A375 (cell line): ENCODE data around the gene NUDT21. TPM values are rescaled to one million over a fixed set of nuclear protein-coding genes. Genes with fewer than 3 reads are reported as not detected.

Experiments
- total RNA-seq: library from RNA; depleted of rRNA; stranded (reverse); fragments of >200 nt; shearing (Covaris generic); gene quantifications from 2 replicates; pipeline ENCODE4 v1.2.3, GENCODE V29; 2014; rRNA removed

NUDT21 gene
- 150 and 229 TPM in 2 replicates for total RNA-seq

GRCh38 chr16:56450986-56451752 is at the start of gene NUDT21, which contains the start of gene OGFOD1:
Gene NUDT21, minus strand, starts transcription at chr16:56451332. Its CDS starts 130 bp downstream, at chr16:56451202.
Gene OGFOD1, plus strand, starts transcription at chr16:56451554. Its CDS starts 59 bp downstream, at chr16:56451613.

GRCh38 chr16:56425439-56425832 is 25.7 kb downstream of the NUDT21 start, which contains the start of gene AMFR:
Gene AMFR, minus strand, starts transcription at chr16:56425545. Its CDS starts 218 bp downstream, at chr16:56425327.

Other genes with a start within 250 kb of the NUDT21 start
- gene AMFR, start 25.8 kb downstream of the NUDT21 start, total RNA-seq, result 113 and 124 TPM in 2 replicates
- 142 TPM in 2 replicates for gene OGFOD1, start 222 bp upstream of the NUDT21 start, total RNA-seq
- gene BBS2, start 68.7 kb upstream of the NUDT21 start, total RNA-seq, result 29.0 and 31.5 TPM in 2 replicates
- not detected in 2 replicates for gene MT4, start 113.7 kb upstream of the NUDT21 start, total RNA-seq
- not detected in 2 replicates for gene MT3, start 138.2 kb upstream of the NUDT21 start, total RNA-seq
- 462 and 566 TPM in 2 replicates for gene MT2A, start 157.3 kb upstream of the NUDT21 start, total RNA-seq
- gene MT1E, start 174.4 kb upstream of the NUDT21 start, total RNA-seq, result not detected in 2 replicates
- not detected in 2 replicates for gene MT1M, start 181.3 kb upstream of the NUDT21 start, total RNA-seq
- gene MT1A, start 187.3 kb upstream of the NUDT21 start, total RNA-seq, result not detected in 2 replicates
- gene MT1B, start 200.6 kb upstream of the NUDT21 start, total RNA-seq, result not detected in 2 replicates
- gene MT1F, start 206.6 kb upstream of the NUDT21 start, total RNA-seq, result not detected in 2 replicates
- not detected in 2 replicates for gene MT1G, start 216.7 kb upstream of the NUDT21 start, total RNA-seq
- not detected in 2 replicates for gene MT1H, start 218.5 kb upstream of the NUDT21 start, total RNA-seq
- 26.5 and 39.2 TPM in 2 replicates for gene MT1X, start 231.1 kb upstream of the NUDT21 start, total RNA-seq